ENCODE data around the gene RERE.

Gene RERE

DNA sequence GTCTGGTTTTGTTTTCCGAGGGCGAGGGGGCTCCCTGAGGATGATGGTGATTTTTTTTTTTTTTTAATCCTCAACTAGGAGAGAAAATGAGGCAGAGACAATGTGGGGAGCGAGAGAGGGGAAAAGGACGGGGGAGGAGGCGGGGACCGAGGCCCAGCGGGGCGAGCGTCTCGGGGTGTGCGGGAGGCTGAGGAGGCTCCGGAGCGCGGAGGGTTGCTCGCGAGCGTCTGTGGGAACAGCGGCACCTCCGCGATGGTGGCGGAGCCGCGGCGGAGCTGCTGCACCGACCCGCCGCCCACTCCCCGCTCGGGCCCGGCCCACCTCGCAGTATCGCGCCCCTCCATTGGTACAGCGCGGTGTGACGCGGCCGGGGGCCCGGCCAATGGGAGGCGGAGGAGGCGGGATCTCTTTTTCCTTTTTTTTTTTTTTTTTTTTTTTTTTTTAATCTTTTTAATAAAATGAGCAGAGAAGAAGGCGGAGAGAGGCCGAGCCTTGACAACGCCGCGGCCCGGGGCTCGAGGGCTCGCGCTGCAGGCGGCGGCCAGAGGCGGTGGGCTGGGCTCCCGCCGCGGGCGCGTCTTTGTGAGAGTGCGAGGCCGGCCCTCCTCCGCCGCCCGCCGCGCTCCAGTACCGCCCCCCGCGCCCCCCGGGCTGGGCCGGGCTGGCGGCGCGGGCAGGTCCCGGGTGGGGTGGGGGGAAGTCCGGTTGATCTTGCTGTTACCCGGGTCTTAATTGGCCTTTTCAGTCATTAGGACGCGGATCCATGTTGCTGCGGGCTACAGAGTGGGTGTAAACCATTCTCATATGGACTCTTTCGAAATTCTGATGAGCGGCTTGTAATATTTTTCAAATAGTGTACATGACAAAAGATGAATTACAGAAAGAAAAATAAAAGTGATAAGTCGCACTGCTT, at the start of gene RERE:
Gene RERE (minus strand): TSS at position 229 of the 913 bp plus-strand sequence.
- peak; percentile 98 for ATAC-seq

DNA sequence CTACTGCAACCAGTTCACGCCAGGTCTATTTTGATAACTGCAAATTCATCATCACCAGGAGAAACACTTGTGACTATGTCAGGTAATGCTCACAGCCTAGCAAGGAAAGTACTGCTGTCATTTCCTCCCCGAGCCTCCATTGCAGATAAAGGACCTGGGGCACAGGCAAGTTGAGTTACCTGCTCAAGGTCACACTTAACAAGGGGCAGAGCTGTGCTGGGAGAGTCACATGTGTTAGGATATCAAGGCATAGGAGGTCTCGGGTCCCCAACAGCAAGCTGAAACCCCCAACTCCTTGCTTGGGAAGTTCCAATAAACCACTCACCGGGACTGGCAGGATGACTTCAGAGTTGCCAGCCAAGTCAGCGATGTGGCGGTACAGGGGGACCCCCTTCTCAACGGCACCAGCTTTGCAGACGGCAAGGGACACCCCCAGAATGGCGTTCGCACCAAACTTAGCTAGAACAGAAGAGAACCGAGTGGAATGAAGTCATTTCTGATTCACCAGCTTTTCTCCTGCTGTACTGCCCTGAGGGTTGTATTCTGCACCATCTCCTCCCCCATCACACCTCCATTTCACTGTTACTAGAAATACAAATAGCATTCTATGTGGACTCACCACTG, 49.5 kb upstream of the RERE start:
- ATAC-seq: peak; percentile 50 to 63

DNA sequence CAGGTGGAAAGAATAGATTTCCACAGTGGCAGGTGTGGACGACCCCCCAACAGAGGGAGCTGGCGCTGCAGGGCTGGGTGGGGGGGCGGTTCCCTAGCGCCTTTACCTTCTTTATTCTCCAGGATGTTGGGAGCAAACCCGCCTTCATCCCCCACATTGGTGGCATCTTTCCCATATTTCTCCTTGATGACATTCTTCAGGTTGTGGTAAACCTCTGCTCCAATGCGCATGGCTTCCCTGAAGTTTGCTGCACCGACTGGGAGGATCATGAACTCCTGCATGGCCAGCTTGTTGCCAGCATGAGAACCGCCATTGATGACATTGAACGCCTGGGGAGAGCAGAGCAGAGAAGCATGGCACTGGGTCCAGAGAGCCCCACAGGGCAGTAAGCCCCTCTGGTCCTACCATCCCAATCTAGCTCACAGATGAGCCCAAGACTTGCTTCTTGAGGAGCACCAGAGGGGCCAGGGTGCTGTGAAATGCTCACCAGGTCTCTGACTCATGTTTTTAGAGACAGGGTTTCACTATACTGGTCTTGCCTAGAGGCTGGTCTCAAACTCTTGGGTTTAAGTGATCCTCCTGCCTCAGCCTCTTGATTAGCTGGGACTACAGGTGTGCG, 48.8 kb upstream of the RERE start:
- ATAC-seq: no peak

DNA sequence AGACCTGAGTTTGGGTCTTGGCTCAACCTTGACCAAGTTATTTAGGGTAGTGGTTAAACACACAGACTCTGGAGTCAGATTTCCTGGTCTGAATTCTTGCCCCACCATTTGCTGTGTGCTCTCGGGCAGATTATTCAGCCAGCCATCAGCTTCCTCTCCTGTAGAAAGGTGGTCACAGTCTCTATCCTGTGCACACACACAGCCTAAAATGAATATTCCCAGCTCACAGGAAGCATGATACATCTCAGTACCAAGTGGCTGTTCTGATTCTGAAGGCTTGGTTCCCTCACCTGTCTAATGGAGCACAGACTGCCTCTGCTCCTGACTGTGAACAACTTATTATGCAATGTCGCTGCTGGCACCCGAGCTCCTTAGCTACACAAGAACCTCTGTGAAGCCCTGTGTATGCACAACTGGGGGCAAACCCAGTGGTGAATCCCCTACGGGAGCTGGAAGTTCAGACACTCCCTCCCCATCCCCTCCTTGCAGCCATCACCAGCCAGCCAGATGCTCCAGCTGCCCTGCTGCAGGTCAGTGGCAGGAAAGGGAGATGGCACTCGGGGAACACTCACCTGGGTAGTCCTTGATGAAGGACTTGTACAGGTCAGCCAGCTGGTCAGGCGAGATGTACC, 47.4 kb upstream of the RERE start:
- ATAC-seq: no peak

DNA sequence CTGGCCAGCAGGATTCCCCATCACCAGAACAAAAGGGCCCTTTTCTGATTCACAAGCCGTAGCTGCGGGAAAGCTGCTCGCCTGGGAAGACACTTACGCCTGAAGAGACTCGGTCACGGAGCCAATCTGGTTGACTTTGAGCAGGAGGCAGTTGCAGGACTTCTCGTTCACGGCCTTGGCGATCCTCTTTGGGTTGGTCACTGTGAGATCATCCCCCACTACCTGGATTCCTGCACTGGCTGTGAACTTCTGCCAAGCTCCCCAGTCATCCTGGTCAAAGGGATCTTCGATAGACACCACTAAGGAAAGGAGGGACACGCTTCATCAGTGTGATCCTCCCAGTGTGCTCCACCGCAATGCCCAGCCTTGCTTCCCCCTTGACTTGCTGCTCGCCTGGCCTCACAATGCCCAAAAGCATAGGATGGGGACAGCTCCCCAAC, 46.4 kb upstream of the RERE start:
- ATAC-seq: no peak

DNA sequence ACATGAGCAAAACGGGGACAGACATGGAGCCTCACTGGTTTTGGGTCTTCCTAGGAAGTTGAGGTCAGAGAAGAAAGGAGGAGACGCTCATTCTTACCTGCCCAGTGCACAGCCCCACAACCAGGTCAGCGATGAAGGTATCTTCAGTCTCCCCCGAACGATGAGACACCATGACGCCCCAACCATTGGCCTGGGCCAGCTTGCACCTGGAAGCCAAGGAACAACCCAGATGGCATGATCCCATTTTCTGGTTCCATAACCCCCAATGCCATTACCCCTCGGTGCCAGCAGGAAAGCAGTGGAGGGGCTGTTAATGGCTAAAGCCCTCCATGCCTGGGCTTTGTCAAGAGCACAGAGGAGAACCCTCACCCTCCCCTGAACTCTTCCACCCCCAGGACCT, 45.7 kb upstream of the RERE start:
- no peak for ATAC-seq

DNA sequence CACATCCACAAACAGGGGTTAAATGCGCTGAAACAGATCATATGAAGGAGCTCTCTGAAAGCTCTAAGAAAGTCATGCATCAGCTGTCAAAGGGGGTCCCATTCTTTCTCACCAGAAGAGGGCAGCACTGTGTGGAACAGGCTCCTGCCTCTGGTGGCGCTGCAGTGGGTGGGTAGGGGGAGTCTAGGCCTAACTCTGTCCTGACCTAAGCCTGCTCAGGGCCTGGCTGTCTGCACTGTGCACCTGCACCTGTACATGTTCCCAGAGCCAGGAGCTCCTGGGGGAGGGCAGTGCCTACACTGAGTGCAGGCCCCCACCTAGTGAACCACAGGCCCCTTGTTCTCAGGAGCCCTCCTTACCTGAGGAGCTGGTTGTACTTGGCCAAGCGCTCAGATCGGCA, 45.1 kb upstream of the RERE start:
- ATAC-seq: peak; percentile 37 to 39

DNA sequence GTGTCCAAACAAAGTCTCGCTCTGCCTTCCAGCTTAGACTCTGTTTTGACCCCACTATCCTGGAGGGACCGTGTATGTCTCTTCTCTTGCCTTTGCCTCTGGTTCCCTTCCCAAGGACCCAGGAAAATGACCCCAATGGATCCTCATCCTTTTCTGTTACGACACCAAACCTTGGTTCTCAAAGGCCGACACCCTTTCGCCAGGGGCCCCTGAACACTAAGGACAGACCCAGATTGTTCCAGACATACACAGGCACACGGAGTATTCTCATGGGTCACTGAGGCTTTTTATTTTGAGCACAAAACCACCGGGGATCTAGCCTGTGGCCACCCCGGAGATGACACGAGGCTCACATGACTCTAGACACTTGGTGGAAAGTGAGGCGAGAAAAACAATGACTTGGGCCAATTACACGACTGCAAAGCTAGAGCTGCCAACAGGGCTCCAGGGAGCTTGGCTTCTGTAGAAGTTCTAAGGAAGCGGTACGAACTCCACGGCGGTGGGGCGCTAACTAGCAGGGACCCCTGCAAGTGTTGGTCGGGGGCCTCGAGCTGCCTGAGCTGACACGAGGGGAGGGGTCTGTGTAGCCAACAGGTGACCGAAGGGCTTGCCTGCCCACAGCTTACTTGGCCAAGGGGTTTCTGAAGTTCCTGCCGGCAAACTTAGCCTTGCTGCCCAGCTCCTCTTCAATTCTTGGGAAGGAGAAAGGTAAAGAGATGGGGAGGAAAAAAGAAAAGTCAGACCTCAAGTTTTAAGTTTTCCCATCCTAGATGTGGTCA, 43.5 kb upstream of the RERE start:
- ATAC-seq: no peak

DNA sequence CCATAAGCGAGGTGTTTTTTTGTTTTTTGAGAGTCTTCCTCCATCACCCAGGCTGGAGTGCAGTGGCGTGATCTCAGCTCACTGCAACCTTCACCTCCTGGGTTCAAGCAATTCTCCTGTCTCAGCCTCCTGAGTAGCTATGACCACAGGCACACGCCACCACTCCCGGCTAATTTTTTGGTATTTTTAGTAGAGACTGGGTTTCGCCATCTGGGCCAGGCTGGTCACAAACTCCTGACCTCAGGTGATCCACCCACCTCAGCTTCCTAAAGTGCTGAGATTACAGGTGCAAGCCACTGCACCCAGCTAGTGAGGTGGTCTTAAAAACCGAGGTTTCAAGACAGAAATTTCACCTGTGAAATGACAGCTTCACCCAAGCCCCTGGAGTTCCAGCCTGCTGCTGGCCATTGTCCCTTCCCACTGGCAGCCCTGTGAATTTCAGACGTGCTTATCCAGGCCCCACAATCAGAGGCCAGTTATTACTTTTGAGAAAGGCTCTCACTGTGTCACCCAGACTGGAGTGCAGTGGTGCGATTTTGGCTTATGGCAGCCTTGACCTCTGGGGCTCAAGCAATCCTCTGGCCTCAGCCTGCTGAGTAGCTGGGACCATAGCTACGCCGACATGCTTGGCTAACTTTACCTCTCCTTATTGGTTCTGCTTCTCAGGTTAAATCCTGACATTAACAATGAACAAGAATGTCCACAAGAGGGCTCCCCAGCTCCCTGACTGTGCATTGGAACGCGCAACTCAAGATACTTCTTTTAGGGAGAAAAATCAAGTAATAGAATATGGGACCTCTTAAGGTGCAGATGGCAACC, 41.7 kb upstream of the RERE start:
- peak; percentile 46 to 47 for ATAC-seq

DNA sequence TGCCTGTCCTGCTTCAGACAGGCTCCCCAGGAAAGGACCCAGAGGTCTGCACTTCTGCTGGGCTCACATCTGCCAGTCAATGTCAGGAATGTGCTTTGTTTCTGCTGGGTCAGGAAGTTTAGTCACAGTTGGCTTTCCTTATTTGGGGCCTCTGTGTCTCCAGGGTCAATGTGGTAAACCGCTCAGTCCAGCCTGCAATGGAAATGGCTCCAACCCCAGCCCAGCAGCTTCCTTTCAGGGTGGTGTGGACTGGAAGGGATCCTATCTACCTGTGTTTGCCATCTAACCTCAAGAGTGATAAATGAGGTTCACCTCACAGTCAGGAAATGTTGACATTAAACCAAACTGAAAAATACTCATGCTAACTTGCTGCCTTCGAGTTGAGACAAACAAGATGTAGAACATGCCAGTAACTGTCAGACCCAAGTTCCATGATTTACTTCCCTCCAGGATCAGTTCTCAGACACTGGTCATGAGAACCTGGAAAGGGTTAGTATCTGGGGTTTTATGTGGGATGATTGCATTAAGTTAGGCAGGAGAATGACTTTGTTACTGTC, 40.8 kb upstream of the RERE start:
- ATAC-seq: no peak

DNA sequence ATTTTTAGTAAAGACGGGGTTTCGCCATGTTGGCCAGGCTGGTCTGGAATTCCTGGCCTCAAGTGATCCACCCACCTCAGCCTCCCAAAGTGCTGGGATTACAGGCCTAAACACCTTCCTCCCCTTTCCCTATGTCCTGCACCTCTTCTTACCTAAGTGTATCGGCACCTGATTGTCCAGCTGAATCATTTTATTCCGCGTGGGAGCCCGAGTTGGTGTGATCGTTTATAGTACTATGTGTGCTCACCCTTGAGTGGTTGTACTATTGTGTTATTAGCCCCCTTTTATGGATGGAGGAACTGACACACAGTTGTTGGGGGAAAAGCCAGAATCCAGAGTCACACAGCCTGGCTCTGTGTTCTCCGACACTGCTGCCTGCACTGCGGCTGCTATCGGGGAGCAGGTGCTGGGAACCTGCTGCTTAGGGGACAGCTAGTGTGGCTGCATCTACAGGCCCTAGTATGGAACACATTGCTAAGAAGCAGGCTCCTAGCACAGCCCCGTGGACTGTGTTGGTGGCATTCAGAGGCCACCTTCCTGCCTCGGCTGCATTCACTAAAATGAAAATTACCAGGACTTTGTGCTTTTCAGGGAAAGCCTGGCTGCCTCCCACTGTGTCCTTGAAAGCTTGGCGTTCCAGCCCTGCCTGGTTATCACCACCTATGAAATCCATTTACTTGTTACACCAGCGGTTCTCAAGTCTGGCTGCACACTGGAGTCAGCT, 39.4 kb upstream of the RERE start:
- no peak for ATAC-seq

DNA sequence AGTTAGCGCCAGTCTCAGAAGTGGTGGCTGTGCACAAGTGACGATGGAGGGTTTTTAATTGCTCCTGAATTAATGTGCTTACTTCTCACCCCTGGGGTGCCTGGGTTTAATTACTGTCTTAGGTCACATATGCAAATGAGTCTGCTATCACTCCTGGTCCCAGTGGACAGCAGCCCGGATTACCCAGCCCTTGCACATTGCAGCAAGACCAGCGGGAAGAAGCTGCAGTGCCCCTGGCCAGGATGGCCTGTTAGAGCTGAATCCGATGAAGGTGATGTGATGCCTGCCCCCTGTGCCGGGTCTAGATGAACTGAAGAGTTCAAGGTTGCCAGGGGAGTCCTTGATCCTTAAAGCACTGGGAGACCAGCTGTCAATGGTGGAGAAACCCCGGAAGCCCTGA, 36.8 kb upstream of the RERE start:
- no peak for ATAC-seq

DNA sequence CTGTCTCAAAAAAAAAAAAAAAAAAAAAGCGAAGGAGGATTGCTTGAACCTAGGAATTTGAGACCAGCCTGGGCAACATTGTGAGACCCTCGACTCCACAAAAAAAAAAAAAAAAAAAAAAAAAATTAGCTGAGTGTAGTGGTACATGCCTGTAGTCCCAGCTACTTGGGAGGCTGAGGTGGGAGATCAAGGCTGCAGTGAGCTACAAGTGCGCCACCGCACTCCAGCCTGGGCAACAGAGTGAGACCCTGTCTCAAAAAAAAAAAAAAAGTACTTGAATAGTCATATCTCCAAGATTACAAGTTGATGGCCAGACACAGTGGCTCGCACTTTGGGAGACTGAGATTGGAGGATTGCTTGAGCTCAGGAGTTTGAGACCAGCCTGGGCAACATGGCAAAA, 33.6 kb upstream of the RERE start:
- no peak for ATAC-seq

DNA sequence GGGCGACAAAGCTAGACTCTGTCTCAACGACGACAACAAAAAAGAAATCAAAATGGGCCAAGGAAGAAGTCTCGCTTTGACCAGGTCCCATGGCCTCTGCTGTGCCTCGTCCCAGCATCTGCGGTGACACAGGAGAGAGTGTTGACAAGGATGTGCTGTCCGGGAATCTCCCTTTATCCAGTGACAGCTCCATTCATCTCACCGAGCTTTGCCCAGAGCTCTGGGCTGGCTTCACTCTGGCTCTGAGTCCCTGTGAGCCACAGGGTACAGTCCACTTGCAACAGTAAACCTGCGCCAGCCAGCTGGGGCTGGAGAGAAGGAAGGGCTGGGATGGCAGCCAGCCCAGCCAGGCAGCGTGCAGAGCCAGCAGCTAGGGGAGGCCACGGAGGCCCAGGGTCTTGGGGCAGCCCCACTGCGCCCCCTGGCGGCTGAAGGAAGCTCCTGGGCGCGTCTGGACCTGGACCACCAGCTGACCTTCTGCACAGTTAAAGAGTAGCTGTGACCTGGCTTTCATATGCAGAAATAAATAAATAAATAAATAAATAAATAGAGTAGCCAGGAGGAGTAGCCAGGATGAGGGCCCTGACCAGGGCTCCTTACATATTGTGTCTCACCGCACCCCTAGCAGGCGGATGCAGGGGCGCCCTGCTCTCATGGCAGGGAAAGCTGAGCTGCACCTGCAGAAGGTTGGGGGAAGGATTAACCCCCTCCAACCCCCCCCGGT, 31.4 kb upstream of the RERE start:
- peak; percentile 82 to 93 for ATAC-seq

DNA sequence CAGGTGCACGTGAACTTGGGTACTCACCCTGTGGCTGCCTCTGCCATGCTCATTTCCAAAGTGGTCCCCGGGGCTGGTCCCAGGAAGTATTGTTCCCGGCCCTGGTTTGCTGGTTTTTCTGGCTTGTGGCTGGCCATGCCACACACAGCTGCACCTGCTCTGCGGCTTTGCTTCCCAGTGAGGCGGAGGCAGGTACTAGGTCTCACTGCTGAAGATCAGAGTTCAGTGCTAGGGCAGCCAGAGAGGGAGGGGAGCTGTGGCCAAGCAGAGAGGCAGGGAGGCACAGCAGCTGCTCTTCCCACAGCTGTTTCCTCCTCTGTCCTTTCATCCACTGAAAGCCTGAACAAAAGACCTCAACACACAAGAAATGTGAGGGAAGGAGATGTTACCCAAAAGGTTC, 30.6 kb upstream of the RERE start:
- ATAC-seq: no peak

DNA sequence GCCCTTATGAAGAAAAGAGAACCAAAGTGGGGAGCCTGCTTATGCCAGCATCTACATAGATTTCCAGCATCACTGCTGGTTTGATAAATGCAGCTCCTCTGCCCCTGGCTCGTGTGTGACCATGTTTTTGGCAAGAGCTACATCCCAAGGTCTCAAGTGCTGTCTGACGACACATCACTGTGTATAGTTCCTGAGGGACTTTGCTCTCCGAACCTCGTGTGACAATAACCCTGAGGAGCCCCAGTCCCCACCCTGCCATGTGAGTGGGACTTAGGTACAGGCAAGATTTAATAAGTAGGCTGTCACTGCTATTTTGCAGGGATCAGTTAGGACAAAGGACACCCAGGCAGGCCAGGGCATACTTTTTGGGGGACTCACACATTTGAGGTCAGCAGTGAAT, 28.8 kb upstream of the RERE start:
- ATAC-seq: no peak

DNA sequence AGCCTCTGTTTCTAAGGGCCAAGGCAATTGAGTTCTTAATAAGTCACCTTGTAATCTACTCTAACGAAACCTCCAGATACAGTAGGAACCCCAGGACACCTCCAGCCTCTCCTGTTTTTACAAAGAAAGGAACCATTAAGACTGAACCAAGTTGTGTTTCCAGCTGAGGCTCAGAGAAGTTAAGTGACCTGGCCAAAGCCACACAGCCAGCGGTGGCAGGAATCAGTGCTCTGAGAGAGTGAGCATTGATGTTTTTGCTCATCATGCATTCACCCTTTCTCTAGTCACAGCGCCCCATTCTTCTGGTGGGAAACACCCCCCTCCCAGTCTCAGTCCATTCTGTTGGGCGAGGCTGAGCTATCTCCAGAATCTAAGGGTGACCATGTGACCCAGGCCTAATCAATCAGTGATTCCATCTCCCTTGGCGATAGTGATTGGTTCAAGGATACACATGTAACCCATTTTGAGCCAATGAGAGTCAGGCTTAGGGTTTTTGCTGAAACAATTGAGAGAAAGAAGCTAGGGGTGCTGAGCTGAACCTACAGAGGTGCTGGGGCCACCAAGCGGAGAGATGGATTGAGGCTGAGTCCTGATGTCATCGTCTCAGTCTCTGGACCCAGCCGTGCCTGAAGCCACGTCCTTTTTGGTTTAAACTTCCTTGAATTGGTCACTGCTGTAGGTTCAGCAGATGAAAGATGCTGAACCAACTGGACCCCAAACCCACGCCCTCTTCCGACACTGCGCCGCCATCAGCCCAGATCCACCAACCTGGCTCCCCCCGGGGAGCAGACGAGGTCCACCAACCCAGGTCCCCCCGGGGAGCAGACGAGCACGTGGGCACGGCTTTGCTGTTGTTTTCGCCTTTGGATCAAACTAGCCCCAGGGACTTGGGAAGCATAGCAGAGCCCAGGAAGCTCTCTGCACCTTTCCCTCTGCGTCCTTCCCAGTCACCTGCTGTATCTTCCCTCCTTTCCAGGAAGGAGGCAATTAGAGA, 28.0 kb upstream of the RERE start:
- ATAC-seq: no peak

DNA sequence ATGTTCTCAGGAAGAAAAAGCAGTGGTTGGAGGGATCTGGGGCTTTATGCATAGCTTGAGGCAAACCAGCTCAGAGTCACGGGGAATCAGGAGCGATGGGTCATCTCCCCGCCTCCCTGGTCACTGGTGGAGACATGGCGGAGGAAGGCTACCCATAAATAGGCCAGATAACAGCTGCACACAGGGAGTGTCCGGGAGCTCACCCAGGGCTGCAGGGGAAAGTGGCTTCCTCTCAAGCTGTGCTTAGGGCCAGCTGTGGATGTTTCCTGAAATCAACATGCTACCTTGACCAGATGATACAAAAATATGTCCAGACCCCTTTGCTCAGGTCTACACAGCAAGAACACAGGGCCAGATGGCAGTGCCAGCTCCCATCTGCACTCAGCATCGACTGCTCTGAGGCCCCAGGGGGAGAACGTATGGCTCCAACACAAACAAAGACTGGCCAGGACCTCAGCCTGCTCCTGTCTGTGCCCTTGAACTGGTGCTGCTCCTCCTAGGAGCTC, 27.1 kb upstream of the RERE start:
- no peak for ATAC-seq
